SU-DHL-6 (cell line): ENCODE data around the gene ADSL.

Experiments
- H2AFZ ChIP-seq: fragments of 200-600 bp; sonication (generic); 2 replicates; pipeline ENCODE4 v1.6.1; 2014; ENCODE audit warnings: low read depth, mild to moderate bottlenecking, moderate library complexity, mixed read lengths, antibody characterized with exemption, low read length; ENCODE audit not compliant: severe bottlenecking
- H3F3A ChIP-seq: fragments of 200-600 bp; shearing (Covaris generic); 2 replicates; pipeline ENCODE4 v1.6.0; 2016; ENCODE audit warnings: antibody characterized with exemption, mild to moderate bottlenecking; ENCODE audit not compliant: insufficient read depth
- H3K27ac ChIP-seq: fragments of 200-600 bp; sonication (generic); 2 replicates; pipeline ENCODE4 v1.5.1; 2016; ENCODE audit warnings: low read depth, mild to moderate bottlenecking, low read length, moderate library complexity, mixed read lengths
- H3K27me3 ChIP-seq: fragments of 200-600 bp; sonication (generic), shearing (Covaris generic); 2 replicates; pipeline ENCODE4 v1.6.0; 2014; ENCODE audit warnings: mild to moderate bottlenecking, low read length
- H3K36me3 ChIP-seq: fragments of 200-600 bp; sonication (generic); 2 replicates; pipeline ENCODE4 v1.6.1; 2014; ENCODE audit warnings: mild to moderate bottlenecking, low read length, mixed read lengths
- H3K4me2 ChIP-seq: fragments of 300-600, 200-600 bp; shearing (Covaris generic), sonication (generic); 2 replicates; pipeline ENCODE4 v1.6.0; 2014; ENCODE audit warnings: low read length, low read depth, mild to moderate bottlenecking; ENCODE audit not compliant: poor library complexity, severe bottlenecking
- H3K4me3 ChIP-seq: fragments of 200-600 bp; sonication (generic); 2 replicates; pipeline ENCODE4 v1.5.1; 2014; ENCODE audit warnings: antibody characterized with exemption, low read length, mild to moderate bottlenecking, mixed read lengths; ENCODE audit not compliant: insufficient read depth, poor library complexity, severe bottlenecking
- H3K79me2 ChIP-seq: fragments of 200-600 bp; sonication (generic); 2 replicates; pipeline ENCODE4 v1.6.1; 2014; ENCODE audit warnings: mild to moderate bottlenecking, low read length, moderate library complexity; ENCODE audit not compliant: insufficient read depth
- H3K9ac ChIP-seq: fragments of 200-600 bp; sonication (generic); 2 replicates; pipeline ENCODE4 v1.7.0; 2014; ENCODE audit warnings: mild to moderate bottlenecking, low read length
- H3K9me2 ChIP-seq: fragments of 200-600 bp; sonication (generic); replicated peaks from 2 replicates; pipeline ENCODE4 v1.6.1; 2014; ENCODE audit warnings: low read length; ENCODE audit not compliant: insufficient read depth
- H3K9me3 ChIP-seq: fragments of 200-600 bp; sonication (generic); 2 replicates; pipeline ENCODE4 v1.6.1; 2014; ENCODE audit warnings: low read length, mixed read lengths; ENCODE audit not compliant: insufficient read depth
- H4K20me1 ChIP-seq: fragments of 200-600 bp; sonication (generic); 2 replicates; pipeline ENCODE4 v1.6.1; 2014; ENCODE audit warnings: low read depth, mild to moderate bottlenecking, antibody characterized with exemption, low read length, moderate library complexity, mixed read lengths
- EZH2phosphoT487 ChIP-seq: fragments of 200-600 bp; sonication (generic), shearing (Covaris generic); conservative IDR thresholded peaks from 2 replicates; pipeline ENCODE4 v1.6.1; 2018; ENCODE audit warnings: mild to moderate bottlenecking, antibody characterized with exemption, low read length, moderate library complexity, mixed read lengths
- TF ChIP-seq, protein P1 (sequence below): fragments of 200-600 bp; sonication (generic); IDR thresholded peaks from one replicate; pipeline ENCODE4 v1.5.1; 2017; ENCODE audit warnings: antibody characterized with exemption, mild to moderate bottlenecking, low read length, moderate library complexity; ENCODE audit not compliant: insufficient read depth, poor library complexity, severe bottlenecking

Gene ADSL

DNA sequence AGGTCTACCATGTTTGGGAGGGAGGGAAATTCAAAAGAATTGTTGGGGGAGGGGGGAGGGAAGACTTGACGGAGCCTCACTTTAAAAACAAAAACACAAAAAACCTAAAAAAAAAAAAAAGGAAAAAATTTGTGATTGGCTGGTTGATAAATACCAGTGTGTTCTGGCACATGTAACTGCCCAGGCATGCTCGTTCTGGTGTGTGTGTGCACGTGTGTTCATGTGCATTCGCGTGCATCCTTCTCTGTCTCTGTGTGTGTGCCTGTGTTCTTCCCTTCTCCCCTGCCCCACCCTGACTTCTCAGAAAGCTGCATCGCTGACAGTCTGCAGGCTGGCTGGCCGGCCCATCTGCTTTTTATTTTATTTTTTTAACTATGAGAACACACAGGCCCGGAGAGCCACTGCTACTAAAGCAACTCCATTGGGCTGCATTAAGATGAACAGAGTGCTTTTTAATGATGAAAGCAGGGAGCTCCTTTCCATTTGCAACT is 22.6 kb upstream of the ADSL start:
- Histone ChIP-seq H2AFZ (no peak overlapping the region), H3K9me2 (no peaks in the 10 kb centered on the region), H3K4me2 (no peak overlapping the region), H3K36me3 (no peaks in the 10 kb centered on the region; the same call in 1 of the 2 replicates), H3K9ac (no peak overlapping the region), H3K27ac (no peak overlapping the region), H3K79me2 (no peaks in the 10 kb centered on the region), H4K20me1 (no peaks in the 10 kb centered on the region), H3K4me3 (no peak overlapping the region), H3K27me3 (no peaks in the 10 kb centered on the region), H3K9me3 (no peaks in the 10 kb centered on the region), H3F3A (peaks cover 3% of the 10 kb centered on the region; the same call in 1 of the 2 replicates)
- TF ChIP-seq, protein P1, sequence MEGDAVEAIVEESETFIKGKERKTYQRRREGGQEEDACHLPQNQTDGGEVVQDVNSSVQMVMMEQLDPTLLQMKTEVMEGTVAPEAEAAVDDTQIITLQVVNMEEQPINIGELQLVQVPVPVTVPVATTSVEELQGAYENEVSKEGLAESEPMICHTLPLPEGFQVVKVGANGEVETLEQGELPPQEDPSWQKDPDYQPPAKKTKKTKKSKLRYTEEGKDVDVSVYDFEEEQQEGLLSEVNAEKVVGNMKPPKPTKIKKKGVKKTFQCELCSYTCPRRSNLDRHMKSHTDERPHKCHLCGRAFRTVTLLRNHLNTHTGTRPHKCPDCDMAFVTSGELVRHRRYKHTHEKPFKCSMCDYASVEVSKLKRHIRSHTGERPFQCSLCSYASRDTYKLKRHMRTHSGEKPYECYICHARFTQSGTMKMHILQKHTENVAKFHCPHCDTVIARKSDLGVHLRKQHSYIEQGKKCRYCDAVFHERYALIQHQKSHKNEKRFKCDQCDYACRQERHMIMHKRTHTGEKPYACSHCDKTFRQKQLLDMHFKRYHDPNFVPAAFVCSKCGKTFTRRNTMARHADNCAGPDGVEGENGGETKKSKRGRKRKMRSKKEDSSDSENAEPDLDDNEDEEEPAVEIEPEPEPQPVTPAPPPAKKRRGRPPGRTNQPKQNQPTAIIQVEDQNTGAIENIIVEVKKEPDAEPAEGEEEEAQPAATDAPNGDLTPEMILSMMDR: no peak
- no peak for TF ChIP-seq EZH2phosphoT487

GRCh38 chr22:40324468-40325305 is 21.6 kb upstream of the ADSL start:
- peaks cover 3% of the 10 kb centered on the region; the same call in 1 of the 2 replicates for H3F3A ChIP-seq
- no peak overlapping the region for H3K27ac ChIP-seq
- no peak overlapping the region for H3K4me3 ChIP-seq
- no peaks in the 10 kb centered on the region for H3K9me3 ChIP-seq
- H3K36me3 ChIP-seq: no peaks in the 10 kb centered on the region; the same call in 1 of the 2 replicates
- H3K27me3 ChIP-seq: no peaks in the 10 kb centered on the region
- no peaks in the 10 kb centered on the region for H3K9me2 ChIP-seq
- no peak overlapping the region for H2AFZ ChIP-seq
- H3K79me2 ChIP-seq: no peaks in the 10 kb centered on the region
- no peaks in the 10 kb centered on the region for H4K20me1 ChIP-seq
- no peak overlapping the region for H3K9ac ChIP-seq
- H3K4me2 ChIP-seq: no peak overlapping the region
- TF ChIP-seq EZH2phosphoT487: no peak
- TF ChIP-seq, protein P1: no peak

GRCh38 chr22:40325315-40325714 is 21.0 kb upstream of the ADSL start:
- H3K9ac ChIP-seq: no peak overlapping the region
- no peak overlapping the region for H2AFZ ChIP-seq
- H3K9me2 ChIP-seq: no peaks in the 10 kb centered on the region
- no peak for TF ChIP-seq EZH2phosphoT487
- TF ChIP-seq, protein P1: no peak
- H3K79me2 ChIP-seq: no peaks in the 10 kb centered on the region
- H3K27me3 ChIP-seq: no peaks in the 10 kb centered on the region
- no peaks in the 10 kb centered on the region; the same call in 1 of the 2 replicates for H3K36me3 ChIP-seq
- H3K4me3 ChIP-seq: no peak overlapping the region
- H3K27ac ChIP-seq: no peak overlapping the region
- H3F3A ChIP-seq: peaks cover 3% of the 10 kb centered on the region; the same call in 1 of the 2 replicates
- H3K9me3 ChIP-seq: no peaks in the 10 kb centered on the region
- no peaks in the 10 kb centered on the region for H4K20me1 ChIP-seq
- no peak overlapping the region for H3K4me2 ChIP-seq
